G401.6 (cell line): ENCODE measurements around the gene SNRK.

Experiments used
- FAIRE-seq: peaks from 2 replicates; lab custom pipeline; 2012; peaks lifted over from hg19 to GRCh38; lab: Jason Lieb, UNC

Gene SNRK

DNA sequence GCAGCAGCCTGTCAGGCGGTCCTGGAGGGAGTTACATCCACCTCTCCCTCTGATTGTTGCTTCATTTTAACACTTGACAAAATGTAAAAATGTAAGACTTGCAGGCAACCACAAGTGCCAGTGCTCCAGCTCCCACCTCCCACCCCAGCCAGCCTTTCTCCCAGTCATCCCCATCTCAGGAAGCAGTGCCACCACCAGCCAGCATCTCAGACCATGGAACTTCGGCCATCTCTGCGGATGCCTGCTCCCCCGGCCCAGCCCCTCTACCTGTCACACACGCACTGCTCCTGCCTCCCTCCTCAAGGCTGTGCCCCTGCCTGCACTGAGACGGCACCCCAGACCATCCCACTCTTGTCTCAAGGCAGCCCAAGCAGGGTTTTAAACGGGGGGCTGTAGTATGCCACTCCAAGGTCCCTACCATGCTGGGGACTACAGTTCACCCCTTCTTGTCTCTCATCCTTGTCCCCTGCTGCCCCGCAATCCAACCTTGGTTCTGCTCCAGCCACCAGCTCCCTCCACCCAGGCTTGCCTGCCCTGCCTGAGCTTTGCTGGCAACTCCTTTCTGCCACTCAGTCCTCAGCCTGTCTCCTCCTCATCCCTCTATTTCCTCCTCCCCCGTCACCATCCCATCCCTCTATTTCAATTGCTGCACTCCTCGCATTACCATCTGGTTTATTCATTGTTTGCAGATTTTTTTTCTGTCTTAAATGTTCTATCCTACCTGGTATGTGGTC, 85.8 kb downstream of the SNRK start:
- FAIRE-seq: no peak

DNA sequence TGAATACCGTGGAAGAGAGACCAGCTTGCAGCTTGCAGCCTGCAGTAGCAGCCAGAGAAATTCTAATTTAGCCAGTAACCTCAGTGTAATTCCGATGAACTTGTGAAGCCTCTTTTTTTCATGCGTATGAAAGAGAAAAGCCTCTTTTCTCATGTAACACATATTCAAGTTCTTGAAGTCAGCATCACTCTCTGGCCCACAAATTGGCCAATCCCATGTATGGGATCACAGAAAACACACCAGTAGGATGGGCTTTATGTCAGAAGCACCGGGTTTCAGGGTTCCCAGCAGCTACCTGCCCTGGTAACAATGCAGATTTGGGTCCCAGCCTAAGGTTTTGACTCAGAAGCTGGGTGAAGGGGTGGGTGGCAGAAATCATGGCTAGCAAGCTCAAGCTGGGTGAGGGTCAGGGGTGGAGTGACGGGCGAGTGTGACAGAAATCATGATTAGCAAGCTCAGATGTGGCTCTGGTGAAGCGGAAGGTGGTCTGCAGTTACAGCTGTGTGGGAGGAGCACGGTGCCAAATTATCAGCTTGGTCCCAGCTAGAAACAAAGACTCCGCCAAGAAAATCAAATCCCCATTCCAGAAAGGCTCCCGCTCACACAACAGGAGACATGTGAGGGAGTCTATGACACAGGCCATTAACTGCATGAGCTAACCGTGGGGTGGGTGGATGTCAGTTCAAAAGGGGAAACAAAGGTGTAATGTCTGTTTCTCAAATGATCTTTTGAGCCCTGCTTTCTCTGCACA, 86.6 kb downstream of the SNRK start:
- no peak for FAIRE-seq

DNA sequence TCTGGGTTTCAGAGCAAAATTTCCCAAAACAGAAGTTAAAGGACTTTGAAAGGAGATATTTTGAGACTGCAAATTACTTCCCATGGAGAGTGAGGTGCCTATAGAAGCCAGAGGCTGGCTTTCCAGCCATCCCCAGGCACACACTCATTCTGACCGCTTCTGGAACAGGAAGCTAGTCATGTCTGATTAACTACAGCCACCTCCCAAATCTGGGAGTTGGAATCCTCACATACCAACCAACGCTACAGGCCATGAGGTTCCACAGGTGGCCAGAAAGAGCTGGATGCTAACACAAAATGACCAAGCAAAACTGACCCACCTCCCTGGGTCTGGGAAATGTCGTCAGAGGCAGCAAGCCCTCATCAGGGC, 87.2 kb downstream of the SNRK start:
- no peak for FAIRE-seq

DNA sequence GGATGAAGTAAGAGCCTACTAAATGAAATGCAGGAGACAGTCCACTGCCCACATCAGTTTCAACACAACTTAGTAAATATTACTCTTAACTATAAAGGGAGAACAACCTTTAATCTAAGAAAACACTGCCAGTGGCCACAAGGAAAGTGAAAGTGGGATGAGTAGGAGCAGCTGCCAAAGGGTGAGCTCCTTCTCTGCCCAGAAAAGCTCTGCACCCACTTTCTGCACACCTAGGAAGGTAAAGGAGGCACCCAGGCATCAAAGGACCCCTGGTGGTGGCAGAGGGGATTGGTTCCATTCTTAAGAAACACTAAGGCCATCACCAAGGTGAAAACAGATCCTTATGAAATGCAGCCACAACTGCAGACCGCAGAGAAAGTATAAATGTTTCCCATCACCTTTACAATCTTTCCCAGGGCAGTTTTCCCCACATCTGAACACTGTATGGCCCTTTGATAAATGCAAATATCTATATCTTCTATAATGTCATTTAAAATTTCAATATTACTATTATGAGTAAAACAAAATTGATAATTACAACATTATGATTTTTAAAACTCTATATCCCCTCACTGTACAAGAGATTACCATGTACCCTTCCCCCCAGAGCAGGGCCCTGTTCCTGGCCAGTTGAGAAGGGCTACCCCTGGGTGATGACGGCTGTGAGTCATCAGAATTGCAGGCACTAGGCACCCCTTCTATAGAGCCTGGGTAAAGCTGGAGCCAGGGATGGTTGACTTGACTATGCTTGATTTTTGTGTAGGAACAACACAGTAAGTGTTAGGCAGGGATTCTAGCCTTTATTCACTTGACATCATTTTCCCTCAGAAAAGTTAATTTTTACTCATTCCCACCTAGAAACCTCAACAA, 92.0 kb downstream of the SNRK start:
- FAIRE-seq: no peak

DNA sequence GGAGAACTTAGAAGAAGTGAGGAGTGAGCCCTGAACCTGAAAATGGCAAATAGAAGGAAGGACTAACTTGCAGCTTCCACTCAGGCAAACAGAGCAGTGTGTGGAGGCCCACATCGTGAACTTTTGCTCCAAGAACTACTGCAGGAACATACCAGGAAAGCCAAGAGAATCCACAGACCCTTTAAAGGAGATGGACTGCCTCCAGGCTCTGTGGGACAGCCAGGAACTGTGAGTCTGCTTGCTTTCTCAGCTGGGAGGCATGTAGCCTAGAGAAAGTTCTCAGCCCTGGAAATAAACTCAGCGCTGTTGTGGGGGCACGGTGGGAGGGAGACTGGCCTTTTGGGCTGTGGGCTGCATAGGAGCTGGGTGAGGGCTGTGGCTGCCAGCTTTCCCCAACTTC, 93.0 kb downstream of the SNRK start:
- no peak for FAIRE-seq

DNA sequence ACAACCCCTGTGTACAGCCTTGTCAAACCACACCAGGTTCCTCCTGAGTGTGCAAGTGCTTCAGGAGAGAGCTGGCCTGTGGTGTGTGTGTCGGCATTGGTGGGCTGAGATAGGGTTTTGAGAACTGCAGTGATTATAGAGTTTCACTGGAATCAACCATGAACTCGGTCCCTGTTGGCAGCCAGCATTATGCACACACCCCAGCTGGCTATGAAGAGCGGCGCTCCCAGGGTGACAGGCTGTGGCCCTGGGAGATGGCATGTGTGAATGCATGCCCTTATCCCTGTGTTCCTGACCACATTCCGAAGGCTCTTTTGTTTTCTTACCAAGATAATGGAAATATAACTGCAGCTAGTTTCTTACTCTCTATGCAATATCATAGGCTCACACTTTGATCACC, 101.8 kb downstream of the SNRK start:
- FAIRE-seq: no peak

DNA sequence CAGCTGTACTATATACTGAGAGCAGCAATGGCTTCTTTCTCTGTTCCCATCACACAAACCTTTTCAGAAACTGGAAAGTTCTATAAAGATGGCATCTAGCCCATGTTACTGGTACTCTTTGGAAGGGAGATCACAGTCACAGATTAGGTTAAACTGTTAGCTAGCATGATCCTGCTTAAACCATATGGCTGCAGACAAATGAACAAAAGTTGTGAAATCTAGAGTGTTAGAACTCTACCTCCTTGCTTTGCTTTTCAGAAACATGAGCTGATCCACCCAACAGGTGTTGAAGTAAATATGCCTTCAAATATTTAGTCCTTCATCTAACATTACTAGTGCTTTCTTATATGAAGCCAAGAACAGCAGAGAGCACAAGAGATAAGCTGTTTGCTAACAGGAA, 102.6 kb downstream of the SNRK start:
- FAIRE-seq: no peak

DNA sequence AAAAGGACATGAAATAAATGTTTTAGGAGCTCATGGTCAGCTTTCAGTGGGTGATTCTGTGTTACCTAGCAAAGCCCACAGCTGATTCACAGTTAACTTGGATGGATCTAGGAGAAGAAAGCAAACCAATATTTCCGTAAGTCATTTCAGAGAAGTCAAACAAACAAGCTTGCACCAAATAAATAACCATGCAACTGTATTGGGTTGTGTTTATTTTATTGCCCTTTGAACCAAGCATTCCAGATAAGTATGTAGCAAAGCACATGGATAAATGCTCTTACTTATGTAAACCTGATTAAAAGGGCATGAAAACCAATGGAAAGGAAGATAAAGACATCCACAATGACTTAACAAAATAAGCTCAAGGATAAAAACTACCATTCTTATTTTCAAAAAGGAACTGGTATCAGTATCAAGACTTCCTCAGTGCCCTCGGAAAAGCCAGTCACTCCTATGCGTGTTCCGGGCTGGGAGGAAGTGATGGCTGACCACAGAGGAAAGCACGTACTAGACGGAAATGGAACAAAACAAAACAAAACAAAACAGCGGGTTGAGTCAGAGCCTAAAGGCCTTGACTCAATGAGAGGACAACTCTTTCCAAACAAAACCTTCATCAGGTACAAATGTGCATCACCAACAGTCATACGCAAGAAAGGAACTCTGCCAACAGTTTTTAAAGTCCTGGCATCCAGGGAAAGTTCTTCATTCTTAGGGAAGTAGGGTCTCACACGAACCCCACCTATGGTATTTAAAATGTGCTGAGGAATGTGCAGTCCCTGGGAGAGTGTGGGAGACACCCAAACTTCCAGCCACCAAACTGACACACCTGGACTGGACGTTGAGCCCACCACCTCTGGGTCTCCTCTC, 103.3 kb downstream of the SNRK start:
- FAIRE-seq: no peak

DNA sequence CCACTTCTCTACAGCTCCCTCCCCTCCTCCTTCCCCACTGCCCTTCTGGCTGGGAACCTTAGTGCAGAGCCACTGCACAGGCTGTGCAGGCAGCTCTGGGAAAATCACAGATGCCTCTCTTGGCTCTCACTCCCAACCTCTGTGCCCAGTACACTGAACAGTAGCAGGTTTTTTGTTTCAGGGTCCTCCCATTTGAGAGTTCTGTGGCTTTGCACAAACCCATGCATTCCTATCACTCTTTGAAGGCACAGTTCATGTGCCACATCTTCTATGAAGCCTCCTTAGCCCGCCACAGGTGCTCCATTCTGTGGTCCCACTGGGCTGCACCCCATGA, 103.9 kb downstream of the SNRK start:
- FAIRE-seq: no peak

DNA sequence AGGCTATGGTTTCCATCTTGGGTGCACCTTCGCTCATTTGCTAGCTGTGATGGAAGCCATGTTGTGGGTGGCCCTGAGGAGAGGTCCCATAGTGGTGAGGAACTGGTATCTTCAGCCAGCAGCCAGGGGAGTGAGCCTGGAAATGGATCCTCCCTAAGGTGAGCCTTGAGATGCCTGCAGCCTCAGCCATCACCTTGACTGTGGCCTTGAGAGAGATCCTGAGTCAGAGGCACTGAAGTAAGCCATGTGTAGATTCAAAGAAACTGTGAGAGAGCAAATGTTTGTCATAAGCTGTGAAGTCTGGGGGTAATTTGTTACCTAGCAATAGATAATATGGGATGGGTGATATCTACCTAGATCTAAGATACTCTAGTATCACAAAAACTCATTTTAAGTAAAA, 105.3 kb downstream of the SNRK start:
- no peak for FAIRE-seq

DNA sequence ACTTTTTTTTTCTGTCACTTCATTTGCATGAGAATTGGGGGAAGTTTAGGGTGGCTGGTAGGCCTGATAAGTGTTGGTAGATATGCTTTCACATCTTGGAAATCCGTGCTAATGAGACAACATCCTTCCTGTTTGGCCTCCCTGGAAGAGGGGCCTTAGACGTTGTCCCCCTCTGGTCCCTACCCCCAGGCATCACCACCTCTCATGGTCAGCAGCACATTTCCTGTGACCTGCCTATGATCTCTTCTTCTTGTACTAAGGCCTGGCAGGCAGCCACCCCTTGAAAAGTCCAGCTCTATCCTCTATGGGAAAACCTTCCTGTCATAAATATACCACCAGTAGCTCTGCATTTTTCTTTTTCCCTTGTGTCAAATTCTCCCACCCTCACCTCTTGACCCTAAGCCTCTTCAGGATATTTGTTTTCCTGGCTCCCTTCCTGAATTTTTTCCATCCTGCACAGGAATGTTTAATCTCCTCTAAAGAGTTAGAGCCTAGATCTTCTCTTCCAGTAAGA, 107.8 kb downstream of the SNRK start:
- no peak for FAIRE-seq

DNA sequence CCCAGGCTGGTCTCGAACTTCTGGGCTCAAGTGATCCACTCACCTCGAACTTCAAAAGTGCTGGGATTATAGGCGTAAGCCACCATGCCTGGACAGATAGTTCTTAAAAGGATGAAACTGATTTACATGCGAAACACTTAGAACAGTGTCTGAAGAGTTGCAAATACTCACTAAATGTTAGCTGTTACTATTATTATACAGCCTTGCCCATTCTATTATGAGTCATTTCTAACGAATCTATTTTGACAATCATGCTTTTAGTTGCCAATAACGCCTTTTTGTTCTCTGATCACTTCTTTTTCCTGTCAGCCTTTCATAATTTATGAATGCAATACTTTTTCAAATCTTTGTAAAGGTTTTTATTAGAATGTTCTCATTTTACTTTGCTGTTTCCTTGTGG, 112.7 kb downstream of the SNRK start:
- FAIRE-seq: no peak

DNA sequence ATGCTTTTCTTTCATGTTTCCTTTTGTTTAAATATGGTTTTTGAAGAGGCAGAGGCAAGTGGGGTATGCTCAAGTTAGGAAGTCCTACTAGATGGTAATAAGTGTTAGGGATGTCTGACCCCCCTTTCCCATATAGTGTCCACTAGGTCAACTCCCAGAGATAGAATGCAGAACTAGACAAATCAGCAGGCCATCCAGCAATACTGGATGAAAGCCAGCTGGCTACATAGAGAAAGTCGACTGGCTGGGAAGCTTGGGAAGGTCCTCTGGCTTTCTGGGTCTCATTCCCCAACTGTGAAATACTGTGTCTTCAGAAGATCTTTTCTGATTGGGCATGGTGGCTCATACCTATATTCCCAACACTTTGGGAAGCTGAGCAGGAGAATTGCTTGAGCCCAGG, 113.8 kb downstream of the SNRK start:
- FAIRE-seq: no peak
